OCI-LY7 (cell line): ENCODE results near the gene SLC18A3. TPM values are rescaled to one million over a fixed set of nuclear protein-coding genes. Genes with fewer than 3 reads are reported as not detected.

Source experiments
- BruUV-seq: library from RNA; stranded (reverse); fragments of 400-500 nt; replicated peaks from 2 replicates; lab custom pipeline; 2021; lab: Mats Ljungman, UMichigan
- CTCF ChIA-PET: fragments of 300-600 bp; sonication (Branson Sonifier 250); formaldehyde crosslinking; loops from one replicate; lab custom pipeline; 2022; ENCODE audit warnings: antibody characterized with exemption; ENCODE audit not compliant: unreplicated experiment; lab: Charles Lee
- POLR2A ChIA-PET: fragments of 300-600 bp; sonication (Branson Sonifier 250); formaldehyde crosslinking; loops from one replicate; lab custom pipeline; 2022; ENCODE audit warnings: antibody characterized with exemption; lab: Charles Lee
- DNase-seq: peaks from one replicate; pipeline ENCODE4 v3.0.0-alpha.2; 2015; ENCODE audit warnings: low spot score
- H2AFZ ChIP-seq: fragments of 200-600 bp; sonication (generic), shearing (Covaris generic); 2 replicates; pipeline ENCODE4 v1.6.1; 2014; ENCODE audit warnings: mild to moderate bottlenecking, antibody characterized with exemption, low read length, moderate library complexity
- H3K27ac ChIP-seq: fragments of 200-600 bp; sonication (generic); 2 replicates; pipeline ENCODE4 v1.5.1; 2014; ENCODE audit warnings: mixed run types, low read depth, mild to moderate bottlenecking, moderate library complexity, low read length, inconsistent platforms; ENCODE audit not compliant: poor library complexity, severe bottlenecking
- H3K36me3 ChIP-seq: fragments of 200-600 bp; sonication (generic); 2 replicates; pipeline ENCODE4 v1.6.1; 2014; ENCODE audit warnings: mild to moderate bottlenecking, antibody characterized with exemption, low read length, moderate library complexity, mixed read lengths; ENCODE audit not compliant: insufficient read depth
- H3K4me1 ChIP-seq: fragments of 200-600 bp; sonication (generic); 2 replicates; pipeline ENCODE4 v1.5.1; 2014; ENCODE audit warnings: mild to moderate bottlenecking, low read length; ENCODE audit not compliant: insufficient read depth, poor library complexity, severe bottlenecking
- H3K4me2 ChIP-seq: fragments of 200-600 bp; sonication (generic); 2 replicates; pipeline ENCODE4 v1.6.1; 2014; ENCODE audit warnings: mild to moderate bottlenecking, low read length
- H3K4me3 ChIP-seq: fragments of 200-600 bp; sonication (generic); 2 replicates; pipeline ENCODE4 v1.5.1; 2014; ENCODE audit warnings: mild to moderate bottlenecking, low read depth, low read length; ENCODE audit not compliant: poor library complexity, severe bottlenecking
- H3K79me2 ChIP-seq: fragments of 200-600 bp; sonication (generic); 2 replicates; pipeline ENCODE4 v1.6.1; 2016; ENCODE audit warnings: low read depth, mild to moderate bottlenecking, low read length, moderate library complexity, mixed read lengths; ENCODE audit not compliant: insufficient read depth
- H3K9me2 ChIP-seq: fragments of 200-600 bp; sonication (generic); 2 replicates; pipeline ENCODE4 v1.6.1; 2016; ENCODE audit warnings: mild to moderate bottlenecking, low read length, mixed read lengths; ENCODE audit not compliant: insufficient read depth
- H3K9me3 ChIP-seq: fragments of 200-600 bp; sonication (generic); 2 replicates; pipeline ENCODE4 v1.6.1; 2014; ENCODE audit warnings: mild to moderate bottlenecking, mixed run types, low read length, mixed read lengths
- H4K20me1 ChIP-seq: fragments of 200-600 bp; sonication (generic); 2 replicates; pipeline ENCODE4 v1.6.1; 2014; ENCODE audit warnings: mild to moderate bottlenecking, antibody characterized with exemption, low read length, moderate library complexity, mixed read lengths; ENCODE audit not compliant: insufficient read depth
- CTCF ChIP-seq: fragments of 200-600 bp; sonication (generic); conservative IDR thresholded peaks from 2 replicates; pipeline ENCODE4 v1.5.1; 2014; ENCODE audit warnings: mild to moderate bottlenecking, antibody characterized with exemption, low read length, moderate library complexity, mixed read lengths
- EZH2phosphoT487 ChIP-seq: fragments of 200-600 bp; sonication (generic); IDR thresholded peaks from 2 replicates; pipeline ENCODE4 v1.6.1; 2018; ENCODE audit warnings: low read depth, borderline replicate concordance, mild to moderate bottlenecking, mixed run types, antibody characterized with exemption, low read length, moderate library complexity, mixed read lengths
- intact Hi-C: fragments of 100-400 bp; cut with micrococcal nuclease; formaldehyde crosslinking; loops from one replicate; pipeline ENCODE4 v1.10.0; 2022; ENCODE audit not compliant: unreplicated experiment
- total RNA-seq, 2 experiments: library from RNA; depleted of rRNA in 1 of 2; stranded (reverse); fragments of >200 nt in 1 of 2; shearing (Covaris generic) in 1 of 2; gene quantifications; 2 replicates each; pipeline ENCODE4 v1.2.3, GENCODE V29; 2014 to 2022

The SLC18A3 gene
- total RNA-seq, 2 experiments from 2014 or later: not detected

- intact Hi-C loops: no loop called here
- POLR2A ChIA-PET: no interaction called here
- TF ChIP-seq EZH2phosphoT487 (no peak), CTCF (no peak)
- Histone ChIP-seq H3K36me3 (no peaks in the 10 kb centered on the region), H3K9me3 (no peaks in the 10 kb centered on the region), H4K20me1 (no peaks in the 10 kb centered on the region), H3K4me2 (no peak overlapping the region), H3K27ac (no peak overlapping the region), H3K79me2 (no peaks in the 10 kb centered on the region), H3K4me1 (no peaks in the 10 kb centered on the region), H3K9me2 (no peaks in the 10 kb centered on the region), H2AFZ (no peak overlapping the region), H3K4me3 (no peak overlapping the region)
- CTCF ChIA-PET: no interaction called here
- no peak for DNase-seq
- no TSS peak for BruUV-seq
These were observed 10.6 kb upstream of the SLC18A3 start for GRCh38 chr10:49599546-49599945.

DNA sequence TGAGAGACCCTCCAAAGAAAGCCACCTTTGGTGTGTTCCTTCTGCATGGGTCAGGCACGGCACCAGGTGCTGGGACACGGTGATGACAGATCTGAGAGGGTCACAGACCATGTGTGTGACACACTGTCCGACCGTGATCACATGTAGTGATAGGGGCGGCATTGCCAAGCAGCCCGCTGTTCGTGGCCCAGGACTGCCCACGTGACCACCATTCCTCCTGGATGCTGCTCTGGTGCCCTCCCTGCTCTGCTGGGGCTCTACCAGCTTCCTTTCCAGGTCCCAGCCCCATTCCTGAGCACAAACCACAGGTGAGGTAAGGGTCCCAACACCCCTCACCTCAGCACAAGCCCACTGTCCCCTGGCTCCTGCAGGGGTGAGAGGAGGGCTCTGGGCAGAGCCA lies 10.1 kb upstream of the SLC18A3 start:
- H3K4me2 ChIP-seq: no peak overlapping the region
- ChIA-PET POLR2A (interaction anchor here (0.7 kb wide), 1 partner anchor 638 kb away, joined by 3 read pairs; no protein-coding TSS in a partner anchor), CTCF (no interaction called here)
- H3K79me2 ChIP-seq: no peaks in the 10 kb centered on the region
- H3K36me3 ChIP-seq: no peaks in the 10 kb centered on the region
- no peak overlapping the region for H3K4me3 ChIP-seq
- H3K27ac ChIP-seq: no peak overlapping the region
- intact Hi-C loops: no loop called here
- H3K9me3 ChIP-seq: no peaks in the 10 kb centered on the region
- no peak for TF ChIP-seq EZH2phosphoT487
- H3K4me1 ChIP-seq: no peaks in the 10 kb centered on the region
- no TSS peak for BruUV-seq
- no peak overlapping the region for H2AFZ ChIP-seq
- DNase-seq: no peak
- H3K9me2 ChIP-seq: no peaks in the 10 kb centered on the region
- no peaks in the 10 kb centered on the region for H4K20me1 ChIP-seq

DNA sequence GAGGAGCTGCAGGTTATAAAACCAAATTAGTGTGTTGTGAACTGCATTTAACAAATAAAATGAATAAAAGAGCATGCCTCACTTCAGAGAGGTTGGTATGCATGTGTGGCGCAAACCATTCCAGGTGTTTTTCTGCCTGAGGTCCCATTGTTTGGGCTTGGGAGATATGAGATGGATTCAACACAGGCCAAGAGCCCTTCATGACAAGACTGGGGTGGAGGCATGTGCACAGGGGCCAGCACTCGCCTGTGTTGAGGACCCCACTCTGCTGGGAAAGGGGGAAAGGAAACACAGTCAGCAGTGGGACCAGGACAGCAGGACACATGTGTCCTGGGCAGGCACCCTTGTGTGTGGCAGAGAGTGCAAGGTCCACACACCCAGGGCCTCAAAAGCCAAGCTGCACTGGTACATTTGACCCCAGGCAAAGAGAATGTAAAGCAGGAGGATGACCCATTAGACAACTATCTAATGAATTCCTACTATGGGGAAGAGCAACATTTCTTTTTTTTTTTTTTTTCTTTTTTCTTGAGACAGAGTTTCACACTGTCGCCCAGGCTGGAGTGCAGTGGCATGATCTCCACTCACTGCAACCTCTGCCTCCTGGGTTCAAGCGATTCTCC lies 9.2 kb upstream of the SLC18A3 start:
- no peak overlapping the region for H3K27ac ChIP-seq
- ChIA-PET CTCF (no interaction called here), POLR2A (interaction anchor here (0.7 kb wide), 1 partner anchor 637 kb away, joined by 3 read pairs; no protein-coding TSS in a partner anchor)
- no peaks in the 10 kb centered on the region for H3K9me2 ChIP-seq
- no peaks in the 10 kb centered on the region for H4K20me1 ChIP-seq
- H3K36me3 ChIP-seq: no peaks in the 10 kb centered on the region
- no peaks in the 10 kb centered on the region for H3K4me1 ChIP-seq
- H2AFZ ChIP-seq: no peak overlapping the region
- H3K9me3 ChIP-seq: no peaks in the 10 kb centered on the region
- DNase-seq: no peak
- BruUV-seq: no TSS peak
- H3K4me2 ChIP-seq: no peak overlapping the region
- no peaks in the 10 kb centered on the region for H3K79me2 ChIP-seq
- no peak overlapping the region for H3K4me3 ChIP-seq
- TF ChIP-seq EZH2phosphoT487 (no peak), CTCF (no peak)
- intact Hi-C loops: no loop called here
